HCT116 (cell line): ENCODE results near the gene NINJ2. TPM values are rescaled to one million over a fixed set of nuclear protein-coding genes. Genes with fewer than 3 reads are reported as not detected.

ENCODE experiments used
- ATAC-seq: fragments of 200-7000 bp; cut with Tn5 transposase; 2 replicates; pipeline ENCODE4 v1.9.1; 2020; ENCODE audit warnings: mild to moderate bottlenecking, moderate library complexity
- BruUV-seq: library from RNA; stranded (reverse); fragments of 400-500 nt; replicated peaks from 2 replicates; lab custom pipeline; 2021; lab: Mats Ljungman, UMichigan
- CTCF ChIA-PET: fragments of 300-600 bp; sonication (Branson Sonifier 250); formaldehyde crosslinking; loops from one replicate; lab custom pipeline; 2021; ENCODE audit warnings: antibody characterized with exemption; lab: Charles Lee
- POLR2A ChIA-PET: fragments of 300-600, 350-600 bp; sonication (Branson Sonifier 250); formaldehyde crosslinking; loops from one replicate; lab custom pipeline; 2021; ENCODE audit warnings: antibody characterized with exemption; lab: Charles Lee
- RAD21 ChIA-PET, 2 experiments: fragments of 300-600 bp; sonication (Branson Sonifier 250); formaldehyde crosslinking; loops; one replicate each; lab custom pipeline; 2023; ENCODE audit warnings: low total read pairs in 2 of 2; ENCODE audit not compliant: uncharacterized antibody in 2 of 2, unreplicated experiment in 2 of 2, low non-redundant PET in 1 of 2; lab: Charles Lee
- DNase-seq: peaks from one replicate; pipeline ENCODE4 v3.0.0-alpha.2; 2010; ENCODE audit warnings: low read depth, low spot score
- H2AFZ ChIP-seq: fragments of 200-600 bp; shearing (Covaris generic), sonication (generic); 2 replicates; pipeline ENCODE4 v1.6.1; 2017; ENCODE audit warnings: low read depth, mixed run types, mixed read lengths, antibody characterized with exemption, low read length; ENCODE audit not compliant: poor library complexity, severe bottlenecking
- H3K27ac ChIP-seq: 2 replicates; pipeline ENCODE4 v1.5.1; 2012; ENCODE audit warnings: low read depth, low read length
- H3K27me3 ChIP-seq: fragments of 200-600 bp; sonication (generic); 2 replicates; pipeline ENCODE4 v1.6.1; 2016; ENCODE audit warnings: mixed run types, low read length, mixed read lengths; ENCODE audit not compliant: insufficient read depth
- H3K36me3 ChIP-seq, 2 experiments: fragments of 200-500 bp in 1 of 2; fragments of 200-600 bp in 1 of 2; sonication (Bioruptor generic) in 1 of 2; sonication (generic) in 1 of 2; 2 replicates each; pipeline versions ENCODE4 v1.5.1 to v1.6.1; 2014 to 2016; ENCODE audit warnings: low read length in 2 of 2, inconsistent platforms in 1 of 2, mixed read lengths in 1 of 2, mixed run types in 1 of 2; ENCODE audit not compliant: insufficient read depth in 2 of 2, control insufficient read depth in 1 of 2
- H3K4me1 ChIP-seq, 2 experiments: fragments of 200-600 bp in 1 of 2; sonication (generic) in 1 of 2; 2 replicates each; pipeline versions ENCODE4 v1.5.1 to v1.6.1; 2012 to 2017; ENCODE audit warnings: low read length in 2 of 2, inconsistent platforms in 1 of 2, mild to moderate bottlenecking in 1 of 2, mixed read lengths in 1 of 2, mixed run types in 1 of 2, moderate library complexity in 1 of 2; ENCODE audit not compliant: insufficient read depth in 2 of 2, control insufficient read depth in 1 of 2
- H3K4me2 ChIP-seq: fragments of 200-600 bp; sonication (generic); 2 replicates; pipeline ENCODE4 v1.6.1; 2017; ENCODE audit warnings: mixed run types, low read length, mixed read lengths
- H3K4me3 ChIP-seq, 2 experiments: fragments of 200-600 bp in 1 of 2; sonication (generic) in 1 of 2; replicated peaks in 1 of 2; 2 replicates each; pipeline ENCODE4 v1.5.1; 2011 to 2016; ENCODE audit warnings: low read length in 2 of 2, control low read depth in 1 of 2, low read depth in 1 of 2, mild to moderate bottlenecking in 1 of 2, mixed read lengths in 1 of 2, mixed run types in 1 of 2
- H3K79me2 ChIP-seq: fragments of 200-600 bp; sonication (generic); 2 replicates; pipeline ENCODE4 v1.6.1; 2017; ENCODE audit warnings: mild to moderate bottlenecking, mixed run types, low read length, moderate library complexity, mixed read lengths; ENCODE audit not compliant: insufficient read depth
- H3K9ac ChIP-seq: fragments of 200-600 bp; sonication (generic); 2 replicates; pipeline ENCODE4 v1.6.1; 2016; ENCODE audit warnings: low read length, mixed read lengths
- H3K9me2 ChIP-seq: fragments of 200-600 bp; sonication (generic), shearing (Covaris generic); 2 replicates; pipeline ENCODE4 v1.6.1; 2017; ENCODE audit warnings: mixed run types, mild to moderate bottlenecking, moderate library complexity; ENCODE audit not compliant: insufficient read depth
- H3K9me3 ChIP-seq, 2 experiments: fragments of 200-500 bp in 1 of 2; fragments of 200-600 bp in 1 of 2; sonication (Bioruptor generic) in 1 of 2; sonication (generic) in 1 of 2; 2 replicates each; pipeline ENCODE4 v1.6.1; 2014 to 2017; ENCODE audit warnings: low read length in 2 of 2, mixed read lengths in 2 of 2, inconsistent platforms in 1 of 2, low read depth in 1 of 2, mild to moderate bottlenecking in 1 of 2, mixed run types in 1 of 2, moderate library complexity in 1 of 2; ENCODE audit not compliant: control insufficient read depth in 1 of 2, insufficient read depth in 1 of 2
- H4K20me1 ChIP-seq: fragments of 200-600 bp; sonication (generic), shearing (Covaris generic); 2 replicates; pipeline ENCODE4 v1.6.1; 2017; ENCODE audit warnings: mixed run types, mild to moderate bottlenecking, moderate library complexity; ENCODE audit not compliant: insufficient read depth
- CBX3 ChIP-seq: IDR thresholded peaks from 2 replicates; pipeline ENCODE4 v1.6.1; 2012; ENCODE audit warnings: low read depth
- CEBPB ChIP-seq: IDR thresholded peaks from 2 replicates; pipeline ENCODE4 v1.6.1; 2012; ENCODE audit warnings: low read depth
- EGR1 ChIP-seq: IDR thresholded peaks from 2 replicates; pipeline ENCODE4 v1.6.1; 2012; ENCODE audit warnings: low read depth
- ELF1 ChIP-seq: IDR thresholded peaks from 2 replicates; pipeline ENCODE4 v1.6.1; 2012; ENCODE audit warnings: low read depth, borderline replicate concordance
- EZH2 ChIP-seq: fragments of 200-600 bp; sonication (generic); IDR thresholded peaks from 2 replicates; pipeline ENCODE4 v1.6.1; 2017; ENCODE audit warnings: antibody characterized with exemption, mixed run types
- FOSL1 ChIP-seq: IDR thresholded peaks from 2 replicates; pipeline ENCODE4 v1.6.1; 2012; ENCODE audit warnings: low read depth
- POLR2A ChIP-seq: IDR thresholded peaks from 2 replicates; pipeline ENCODE4 v1.7.0; 2011; ENCODE audit warnings: borderline replicate concordance; ENCODE audit not compliant: insufficient read depth, insufficient read length; ENCODE audit errors: extremely low read depth
- POLR2AphosphoS5 ChIP-seq: IDR thresholded peaks from 2 replicates; pipeline ENCODE4 v1.6.1; 2011; ENCODE audit warnings: mild to moderate bottlenecking, low read depth, low read length, moderate library complexity
- RAD21 ChIP-seq: IDR thresholded peaks from 2 replicates; pipeline ENCODE4 v1.6.1; 2012; ENCODE audit warnings: low read depth, mild to moderate bottlenecking
- SP1 ChIP-seq: IDR thresholded peaks from 2 replicates; pipeline ENCODE4 v1.6.1; 2012; ENCODE audit warnings: low read depth
- TCF7L2 ChIP-seq: IDR thresholded peaks from 2 replicates; pipeline ENCODE4 v1.7.0; 2011; ENCODE audit warnings: borderline replicate concordance, inconsistent platforms; ENCODE audit not compliant: insufficient read depth, insufficient read length; ENCODE audit errors: extremely low read depth
- YY1 ChIP-seq: IDR thresholded peaks from 2 replicates; pipeline ENCODE4 v1.6.1; 2011; ENCODE audit warnings: low read length, low read depth, moderate library complexity, mild to moderate bottlenecking; ENCODE audit not compliant: insufficient replicate concordance; ENCODE audit errors: extremely low read depth
- intact Hi-C: fragments of 100-400 bp; cut with micrococcal nuclease; formaldehyde crosslinking; loops from 2 replicates; pipeline ENCODE4 v1.10.0; 2022
- total RNA-seq: library from RNA; stranded (reverse); gene quantifications from one replicate; pipeline ENCODE4 v1.2.1, GENCODE V29; 2021; ENCODE audit not compliant: unreplicated experiment
- TF ChIP-seq, protein P1 (sequence below): IDR thresholded peaks from 2 replicates; pipeline ENCODE4 v1.6.1; 2011; ENCODE audit warnings: mild to moderate bottlenecking, low read length, moderate library complexity; ENCODE audit not compliant: insufficient replicate concordance; ENCODE audit errors: extremely low read depth
- TF ChIP-seq, protein P2 (sequence below): IDR thresholded peaks from 2 replicates; pipeline ENCODE4 v1.6.1; 2012; ENCODE audit warnings: low read depth

NINJ2 gene
- total RNA-seq, 1 experiment from 2014 or later = not detected

DNA sequence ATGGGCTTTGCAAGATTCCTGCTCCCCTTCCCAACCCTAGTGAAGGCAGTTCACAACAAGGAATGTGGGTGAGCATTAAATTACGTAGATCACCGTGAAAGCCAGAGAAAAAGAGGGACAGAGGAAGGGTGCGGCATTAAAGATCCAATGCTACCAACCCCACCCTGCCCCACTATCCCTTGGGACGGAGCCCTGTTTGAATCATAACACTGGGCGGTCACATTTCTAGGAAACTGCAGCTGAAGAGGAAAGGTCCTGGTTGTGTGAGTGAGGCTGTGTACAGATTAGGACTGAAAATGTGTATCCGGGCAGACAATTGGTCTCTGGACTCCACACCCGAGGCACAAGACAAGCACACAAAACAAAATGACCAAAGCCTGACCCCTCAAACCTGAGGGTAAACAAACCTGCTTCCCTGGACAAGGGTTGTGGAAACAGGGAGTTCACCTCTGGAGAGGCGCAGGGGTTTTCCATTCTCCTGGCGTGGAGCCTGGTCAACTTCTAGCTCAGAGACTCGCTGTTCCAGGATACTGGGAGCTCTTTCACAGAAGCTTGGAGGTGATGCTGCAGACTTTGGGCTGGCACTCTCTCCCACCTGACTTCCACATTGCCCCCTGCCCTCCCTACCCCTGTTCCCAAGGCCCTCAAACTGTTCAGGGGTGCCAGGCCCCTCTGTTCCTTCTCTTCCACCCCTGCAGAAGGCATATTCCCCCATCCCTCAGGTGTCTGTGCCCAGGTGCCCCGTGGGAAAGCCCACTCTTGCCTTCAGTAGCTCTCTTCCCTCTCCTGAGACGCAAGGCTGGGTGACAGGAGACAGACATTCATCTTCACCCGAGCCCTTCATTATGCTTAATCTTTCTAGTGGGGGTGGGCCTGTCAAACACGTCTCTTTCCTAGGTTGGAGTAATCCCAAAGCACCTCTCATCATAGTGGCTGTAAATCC, 16.5 kb downstream of the NINJ2 start:
- no peak overlapping the region for H3K4me3 ChIP-seq
- H3K27me3 ChIP-seq = no peaks in the 10 kb centered on the region
- TF ChIP-seq ELF1 (no peak), CBX3 (no peak), TCF7L2 (no peak), EGR1 (no peak), EZH2 (no peak), CEBPB (no peak), POLR2AphosphoS5 (no peak), FOSL1 (no peak), YY1 (no peak), POLR2A (no peak), SP1 (no peak), RAD21 (no peak)
- TF ChIP-seq, protein P1, sequence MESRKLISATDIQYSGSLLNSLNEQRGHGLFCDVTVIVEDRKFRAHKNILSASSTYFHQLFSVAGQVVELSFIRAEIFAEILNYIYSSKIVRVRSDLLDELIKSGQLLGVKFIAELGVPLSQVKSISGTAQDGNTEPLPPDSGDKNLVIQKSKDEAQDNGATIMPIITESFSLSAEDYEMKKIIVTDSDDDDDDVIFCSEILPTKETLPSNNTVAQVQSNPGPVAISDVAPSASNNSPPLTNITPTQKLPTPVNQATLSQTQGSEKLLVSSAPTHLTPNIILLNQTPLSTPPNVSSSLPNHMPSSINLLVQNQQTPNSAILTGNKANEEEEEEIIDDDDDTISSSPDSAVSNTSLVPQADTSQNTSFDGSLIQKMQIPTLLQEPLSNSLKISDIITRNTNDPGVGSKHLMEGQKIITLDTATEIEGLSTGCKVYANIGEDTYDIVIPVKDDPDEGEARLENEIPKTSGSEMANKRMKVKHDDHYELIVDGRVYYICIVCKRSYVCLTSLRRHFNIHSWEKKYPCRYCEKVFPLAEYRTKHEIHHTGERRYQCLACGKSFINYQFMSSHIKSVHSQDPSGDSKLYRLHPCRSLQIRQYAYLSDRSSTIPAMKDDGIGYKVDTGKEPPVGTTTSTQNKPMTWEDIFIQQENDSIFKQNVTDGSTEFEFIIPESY = no peak
- TF ChIP-seq, protein P2, sequence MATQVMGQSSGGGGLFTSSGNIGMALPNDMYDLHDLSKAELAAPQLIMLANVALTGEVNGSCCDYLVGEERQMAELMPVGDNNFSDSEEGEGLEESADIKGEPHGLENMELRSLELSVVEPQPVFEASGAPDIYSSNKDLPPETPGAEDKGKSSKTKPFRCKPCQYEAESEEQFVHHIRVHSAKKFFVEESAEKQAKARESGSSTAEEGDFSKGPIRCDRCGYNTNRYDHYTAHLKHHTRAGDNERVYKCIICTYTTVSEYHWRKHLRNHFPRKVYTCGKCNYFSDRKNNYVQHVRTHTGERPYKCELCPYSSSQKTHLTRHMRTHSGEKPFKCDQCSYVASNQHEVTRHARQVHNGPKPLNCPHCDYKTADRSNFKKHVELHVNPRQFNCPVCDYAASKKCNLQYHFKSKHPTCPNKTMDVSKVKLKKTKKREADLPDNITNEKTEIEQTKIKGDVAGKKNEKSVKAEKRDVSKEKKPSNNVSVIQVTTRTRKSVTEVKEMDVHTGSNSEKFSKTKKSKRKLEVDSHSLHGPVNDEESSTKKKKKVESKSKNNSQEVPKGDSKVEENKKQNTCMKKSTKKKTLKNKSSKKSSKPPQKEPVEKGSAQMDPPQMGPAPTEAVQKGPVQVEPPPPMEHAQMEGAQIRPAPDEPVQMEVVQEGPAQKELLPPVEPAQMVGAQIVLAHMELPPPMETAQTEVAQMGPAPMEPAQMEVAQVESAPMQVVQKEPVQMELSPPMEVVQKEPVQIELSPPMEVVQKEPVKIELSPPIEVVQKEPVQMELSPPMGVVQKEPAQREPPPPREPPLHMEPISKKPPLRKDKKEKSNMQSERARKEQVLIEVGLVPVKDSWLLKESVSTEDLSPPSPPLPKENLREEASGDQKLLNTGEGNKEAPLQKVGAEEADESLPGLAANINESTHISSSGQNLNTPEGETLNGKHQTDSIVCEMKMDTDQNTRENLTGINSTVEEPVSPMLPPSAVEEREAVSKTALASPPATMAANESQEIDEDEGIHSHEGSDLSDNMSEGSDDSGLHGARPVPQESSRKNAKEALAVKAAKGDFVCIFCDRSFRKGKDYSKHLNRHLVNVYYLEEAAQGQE = no peak
- no peaks in the 10 kb centered on the region for H3K79me2 ChIP-seq
- POLR2A ChIA-PET = no interaction called here
- RAD21 ChIA-PET = no interaction called here
- intact Hi-C loops = no loop called here
- H3K4me1 ChIP-seq = peaks cover 10 to 46% of the 10 kb centered on the region in 2 experiments
- no peaks in the 10 kb centered on the region for H3K9me3 ChIP-seq
- no peak overlapping the region for H3K9ac ChIP-seq
- H2AFZ ChIP-seq = no peak overlapping the region
- H3K36me3 ChIP-seq = no peaks in the 10 kb centered on the region
- BruUV-seq = no TSS peak
- DNase-seq (no peak), ATAC-seq (no peak)
- CTCF ChIA-PET = no interaction called here
- no peak overlapping the region for H3K27ac ChIP-seq
- no peaks in the 10 kb centered on the region; the same call in 1 of the 2 replicates for H3K9me2 ChIP-seq
- no peak overlapping the region for H3K4me2 ChIP-seq
- no peaks in the 10 kb centered on the region for H4K20me1 ChIP-seq
